Lower leg skin (tissue), 4 donors: Measurements from ENCODE around the gene FAM209A. TPM values are rescaled to one million over a fixed set of nuclear protein-coding genes. Genes with fewer than 3 reads are reported as not detected.
"Not testable (repeated sequence)": the region's sequence is repeated elsewhere in the genome, so short reads cannot be mapped to it uniquely, and the experiment has no call there.

Experiments used
- DNase-seq, 2 donors: peaks; one replicate each; pipeline ENCODE4 v3.0.0-alpha.2; 2019; ENCODE audit warnings: low spot score in 2 of 2
- H3K4me3 ChIP-seq: fragments of 200-600 bp; sonication (generic); 2 replicates; pipeline ENCODE4 v1.5.1; 2017; ENCODE audit warnings: mild to moderate bottlenecking, low read depth; ENCODE audit not compliant: poor library complexity, severe bottlenecking
- CTCF ChIP-seq, 3 donors: fragments of 450-650 bp; IDR thresholded peaks; one replicate each; pipeline ENCODE4 v1.5.1; 2016; ENCODE audit warnings: antibody characterized with exemption in 3 of 3, mild to moderate bottlenecking in 3 of 3, moderate library complexity in 2 of 3
- POLR2A ChIP-seq, 2 donors: fragments of 450-650 bp; IDR thresholded peaks; one replicate each; pipeline ENCODE4 v1.6.1; 2016 to 2017; ENCODE audit warnings: antibody characterized with exemption in 2 of 2, mild to moderate bottlenecking in 1 of 2, moderate library complexity in 1 of 2
- WGBS, 2 donors: methylation state at CpG; one replicate each; pipeline ENCODE4 v1.1.5; 2018; 5-methylcytosine and 5-hydroxymethylcytosine counted together
- intact Hi-C: fragments of 100-400 bp; cut with DNase I; formaldehyde crosslinking; loops from one replicate; pipeline ENCODE4 v1.15.0; 2023; ENCODE audit warnings: low total_unique reads
- total RNA-seq, 4 donors: library from RNA; depleted of rRNA; stranded (reverse); fragments of >200 nt; gene quantifications; one replicate each; pipeline ENCODE4 v1.1.0, GENCODE V29; 2016

Gene FAM209A
- total RNA-seq, 4 donors from 2014 or later, result 0.81 TPM; not detected in 3

- intact Hi-C loops, result no loop called here
- WGBS, 2 donors, result 96 to 97% methylated on average over 7 of the region's 7 CpGs
- no peak for TF ChIP-seq POLR2A (IDR thresholded peaks at IDR 0.05)
- TF ChIP-seq CTCF (IDR thresholded peaks at IDR 0.05), result no peak
- no peak overlapping the region for H3K4me3 ChIP-seq
- DNase-seq, result peak in 1 of 2 donors; percentile 40
Observed at GRCh38 chr20:56517211-56517610, 7.3 kb upstream of the FAM209A start.

- peak in 1 of 2 donors; percentile 39 for DNase-seq
- TF ChIP-seq POLR2A (IDR thresholded peaks at IDR 0.05) (no peak), CTCF (IDR thresholded peaks at IDR 0.05) (no peak)
- WGBS, 2 donors, result 89 to 91% methylated on average over 8 of the region's 8 CpGs
Observed at GRCh38 chr20:56517641-56518040, 6.9 kb upstream of the FAM209A start.

GRCh38 chr20:56518126-56518525, 6.4 kb upstream of the FAM209A start:
- TF ChIP-seq POLR2A (IDR thresholded peaks at IDR 0.05) (no peak), CTCF (IDR thresholded peaks at IDR 0.05) (no peak)
- intact Hi-C loops, result no loop called here
- no peak overlapping the region for H3K4me3 ChIP-seq
- WGBS, 2 donors, result 98% methylated on average over 14 of the region's 14 CpGs
- DNase-seq, result peak in 1 of 2 donors; percentile 28

More at GRCh38 chr20:56517641-56518040, 6.9 kb upstream of the FAM209A start:
- H3K4me3 ChIP-seq, result no peak overlapping the region
- intact Hi-C loops, result no loop called here

- peak in 1 of 2 donors; percentile 15 for DNase-seq
- intact Hi-C loops, result no loop called here
Observed at GRCh38 chr20:56518721-56519398, 5.7 kb upstream of the FAM209A start.

GRCh38 chr20:56519551-56519950, 5.0 kb upstream of the FAM209A start:
- TF ChIP-seq POLR2A (IDR thresholded peaks at IDR 0.05), result no peak
- TF ChIP-seq CTCF (IDR thresholded peaks at IDR 0.05), result no peak
- H3K4me3 ChIP-seq, result no peak overlapping the region
- intact Hi-C loops, result no loop called here
- 98 to 100% methylated on average over 10 of the region's 10 CpGs for WGBS, 2 donors
- peak in 1 of 2 donors; percentile 45 for DNase-seq

More at GRCh38 chr20:56518721-56519398, 5.7 kb upstream of the FAM209A start:
- no peak for TF ChIP-seq CTCF (IDR thresholded peaks at IDR 0.05)
- WGBS, 2 donors, result 94 to 96% methylated on average over 10 of the region's 10 CpGs
- no peak overlapping the region for H3K4me3 ChIP-seq

GRCh38 chr20:56520180-56520579, 4.4 kb upstream of the FAM209A start:
- intact Hi-C loops, result no loop called here
- TF ChIP-seq CTCF (IDR thresholded peaks at IDR 0.05), result no peak
- TF ChIP-seq POLR2A (IDR thresholded peaks at IDR 0.05), result no peak

GRCh38 chr20:56520746-56521354, 3.7 kb upstream of the FAM209A start:
- DNase-seq, intact Hi-C loops, H3K4me3 ChIP-seq: not testable (repeated sequence)
- 93 to 95% methylated on average over 13 of the region's 13 CpGs for WGBS, 2 donors

More at GRCh38 chr20:56520180-56520579, 4.4 kb upstream of the FAM209A start:
- peak in 1 of 2 donors; percentile 62 for DNase-seq
- H3K4me3 ChIP-seq, result no peak overlapping the region
- WGBS, 2 donors, result 97 to 98% methylated on average over 10 of the region's 10 CpGs
